Stomach (tissue), 9 donors: ENCODE results near the gene ATP2B1. TPM values are rescaled to one million over a fixed set of nuclear protein-coding genes. Genes with fewer than 3 reads are reported as not detected.

Source experiments
- DNase-seq, 2 donors: peaks; one replicate each; pipeline versions ENCODE4 v3.0.0 to v3.0.0-alpha.2; 2013 to 2019
- H3K27ac ChIP-seq, 5 donors: fragments of 200-600 bp in 4 of 5; sonication (generic) in 4 of 5; one replicate each; pipeline ENCODE4 v1.5.1; 2013 to 2019; ENCODE audit warnings: mild to moderate bottlenecking in 1 of 5, moderate library complexity in 1 of 5
- H3K27me3 ChIP-seq, 3 donors: fragments of 200-600 bp; sonication (generic); one replicate each; pipeline ENCODE4 v1.5.1; 2017 to 2019; ENCODE audit warnings: mixed run types in 1 of 3
- H3K36me3 ChIP-seq, 4 donors: fragments of 200-600 bp; sonication (generic); 1 replicate in 3 of 4; 2 replicates in 1 of 4; pipeline ENCODE4 v1.5.1; 2016 to 2019
- H3K4me1 ChIP-seq, 4 donors: fragments of 200-600 bp; sonication (generic); one replicate each; pipeline ENCODE4 v1.5.1; 2016 to 2019
- H3K4me3 ChIP-seq, 4 donors: fragments of 200-600 bp; sonication (generic) in 3 of 4; one replicate each; pipeline ENCODE4 v1.5.1; 2016 to 2019; ENCODE audit warnings: mild to moderate bottlenecking in 1 of 4
- H3K9me3 ChIP-seq, 4 donors: fragments of 200-600 bp; sonication (generic); one replicate each; pipeline ENCODE4 v1.5.1; 2016 to 2019
- CTCF ChIP-seq, 7 experiments: fragments of 450-650 bp in 4 of 7; fragments of 200-600 bp in 3 of 7; sonication (generic) in 3 of 7; IDR thresholded peaks; one replicate each; pipeline ENCODE4 v1.5.1; 2016 to 2019; ENCODE audit warnings: antibody characterized with exemption in 7 of 7, control low read depth in 2 of 7, mild to moderate bottlenecking in 1 of 7
- EP300 ChIP-seq: sonication (generic); formaldehyde crosslinking; IDR thresholded peaks from one replicate; pipeline ENCODE4 v1.6.1; 2017; ENCODE audit warnings: antibody characterized with exemption
- POLR2A ChIP-seq, 4 donors: fragments of 450-650 bp; IDR thresholded peaks; one replicate each; pipeline ENCODE4 v1.6.1; 2016; ENCODE audit warnings: antibody characterized with exemption in 4 of 4, control low read depth in 2 of 4, mild to moderate bottlenecking in 1 of 4, moderate library complexity in 1 of 4
- POLR2AphosphoS5 ChIP-seq, 3 donors: sonication (generic); formaldehyde crosslinking; IDR thresholded peaks; one replicate each; pipeline ENCODE4 v1.6.1; 2016; ENCODE audit warnings: antibody characterized with exemption in 3 of 3
- WGBS, 5 donors: extraction: QIAGEN DNeasy Blood & Tissue Kit in 3 of 5; methylation state at CpG; one replicate each; pipeline versions ENCODE4 v1.1.5 to v1.1.7; 2013 to 2018; 5-methylcytosine and 5-hydroxymethylcytosine counted together
- intact Hi-C: fragments of 100-400 bp; cut with DNase I; formaldehyde crosslinking; loops from one replicate; pipeline ENCODE4 v1.15.1; 2023; ENCODE audit warnings: low total_unique reads
- polyA plus RNA-seq, 3 donors: library from polyadenylated mRNA; stranded (reverse); fragments of 200-250 nt; gene quantifications; one replicate each; pipeline ENCODE4 v1.2.3, GENCODE V29; 2013
- total RNA-seq, 5 donors: library from RNA; depleted of rRNA; stranded (reverse); fragments of >200 nt; gene quantifications; one replicate each; pipeline versions ENCODE4 v1.1.0 to v1.2.3, GENCODE V29; 2014 to 2016
- donor health status: healthy with polysubstance abuse.
- donor health status: Bipolar disorder and iron deficiency.
- donor health status: healthy.

Gene ATP2B1
- total and polyA plus RNA-seq, 8 donors, result 3.5 to 84.1 (median 18.6) TPM

- no peak for TF ChIP-seq EP300
- no peak for TF ChIP-seq CTCF (IDR thresholded peaks at IDR 0.05)
- TF ChIP-seq POLR2AphosphoS5 (IDR thresholded peaks at IDR 0.05), result no peak
- TF ChIP-seq POLR2A (IDR thresholded peaks at IDR 0.05), result no peak
- H3K4me3 ChIP-seq, result no peak overlapping the region
- H3K27me3 ChIP-seq, result no peaks in the 10 kb centered on the region
- DNase-seq, result no peak
- H3K27ac ChIP-seq, result no peak overlapping the region
- no peaks in the 10 kb centered on the region for H3K9me3 ChIP-seq
- H3K36me3 ChIP-seq, result no peaks in the 10 kb centered on the region
- peaks cover 0 to 14% (median 3%) of the 10 kb centered on the region in 4 donors for H3K4me1 ChIP-seq
- 69 to 86% (median 82%) methylated on average over 5 of the region's 5 CpGs for WGBS, 5 donors
- intact Hi-C loops, result no loop called here
These were observed 25.1 kb upstream of the ATP2B1 start for GRCh38 chr12:89733579-89734201.

- peak overlapping the region in 1 of 5 donors; percentile 41 for H3K27ac ChIP-seq
- 49 to 62% (median 52%) methylated on average over 2 of the region's 2 CpGs for WGBS, 5 donors
- intact Hi-C loops, result no loop called here
These were observed 23.9 kb upstream of the ATP2B1 start for GRCh38 chr12:89732522-89732921.

GRCh38 chr12:89731614-89732013 lies 23.0 kb upstream of the ATP2B1 start:
- Histone ChIP-seq H3K27ac (peak overlapping the region in 1 of 5 donors; percentile 41), H3K4me3 (no peak overlapping the region)
- intact Hi-C loops, result no loop called here

More at GRCh38 chr12:89732522-89732921, 23.9 kb upstream of the ATP2B1 start:
- DNase-seq, result no peak
- Histone ChIP-seq H3K9me3 (no peaks in the 10 kb centered on the region), H3K4me1 (peaks cover 0 to 14% (median 3%) of the 10 kb centered on the region in 4 donors), H3K27me3 (no peaks in the 10 kb centered on the region), H3K36me3 (no peaks in the 10 kb centered on the region), H3K4me3 (no peak overlapping the region)
- TF ChIP-seq CTCF (IDR thresholded peaks at IDR 0.05) (no peak), EP300 (no peak)

GRCh38 chr12:89731089-89731488 lies 22.5 kb upstream of the ATP2B1 start:
- H3K27ac ChIP-seq, result no peak overlapping the region
- intact Hi-C loops, result no loop called here

More at GRCh38 chr12:89731614-89732013, 23.0 kb upstream of the ATP2B1 start:
- Histone ChIP-seq H3K9me3 (no peaks in the 10 kb centered on the region), H3K36me3 (no peaks in the 10 kb centered on the region), H3K27me3 (no peaks in the 10 kb centered on the region), H3K4me1 (peaks cover 0 to 14% (median 3%) of the 10 kb centered on the region in 4 donors)
- no peak for DNase-seq
- WGBS, 5 donors, result 50 to 66% (median 62%) methylated on average over 2 of the region's 2 CpGs
- TF ChIP-seq POLR2AphosphoS5 (IDR thresholded peaks at IDR 0.05), result no peak
- no peak for TF ChIP-seq EP300
- TF ChIP-seq POLR2A (IDR thresholded peaks at IDR 0.05), result no peak
- TF ChIP-seq CTCF (IDR thresholded peaks at IDR 0.05), result no peak

More at GRCh38 chr12:89731089-89731488, 22.5 kb upstream of the ATP2B1 start:
- Histone ChIP-seq H3K4me1 (peaks cover 0 to 14% (median 3%) of the 10 kb centered on the region in 4 donors), H3K9me3 (no peaks in the 10 kb centered on the region), H3K4me3 (no peak overlapping the region), H3K27me3 (no peaks in the 10 kb centered on the region), H3K36me3 (no peaks in the 10 kb centered on the region)
- TF ChIP-seq POLR2AphosphoS5 (IDR thresholded peaks at IDR 0.05) (no peak), POLR2A (IDR thresholded peaks at IDR 0.05) (no peak), CTCF (IDR thresholded peaks at IDR 0.05) (no peak), EP300 (no peak)
- WGBS, 5 donors, result 68 to 83% (median 77%) methylated on average over 3 of the region's 3 CpGs
- DNase-seq, result no peak
